Gastroesophageal sphincter (tissue), 3 donors: ENCODE measurements around the gene CFTR.

Experiments used
- CTCF ChIP-seq, 4 experiments: fragments of 200-600 bp in 2 of 4; fragments of 450-650 bp in 2 of 4; sonication (generic) in 1 of 4; IDR thresholded peaks; one replicate each; pipeline ENCODE4 v1.5.1; 2017 to 2019; ENCODE audit warnings: antibody characterized with exemption in 4 of 4, mild to moderate bottlenecking in 2 of 4, moderate library complexity in 2 of 4
- EP300 ChIP-seq: sonication (generic); formaldehyde crosslinking; IDR thresholded peaks from one replicate; pipeline ENCODE4 v1.6.1; 2017; ENCODE audit warnings: antibody characterized with exemption, mild to moderate bottlenecking
- POLR2A ChIP-seq, 2 donors: fragments of 450-650 bp; IDR thresholded peaks; one replicate each; pipeline ENCODE4 v1.6.1; 2017; ENCODE audit warnings: antibody characterized with exemption in 2 of 2, mild to moderate bottlenecking in 2 of 2, moderate library complexity in 1 of 2
- POLR2AphosphoS5 ChIP-seq: sonication (generic); formaldehyde crosslinking; IDR thresholded peaks from one replicate; pipeline ENCODE4 v1.6.1; 2017; ENCODE audit warnings: antibody characterized with exemption

- TF ChIP-seq POLR2A (IDR thresholded peaks at IDR 0.05) (no peak), POLR2AphosphoS5 (no peak), CTCF (IDR thresholded peaks at IDR 0.05) (no peak), EP300 (no peak)
Measured at GRCh38 chr7:117704063-117704462, 224.2 kb downstream of the CFTR start.
